WTC11 (cell line): ENCODE data around the gene KRT12. TPM values are rescaled to one million over a fixed set of nuclear protein-coding genes. Genes with fewer than 3 reads are reported as not detected.

ENCODE experiments used
- ATAC-seq: fragments of 200-7000 bp; cut with Tn5 transposase; 2 replicates; pipeline ENCODE4 v1.10.0; 2021; ENCODE audit warnings: mild to moderate bottlenecking, moderate library complexity
- CTCF ChIA-PET: fragments of 300-600 bp; sonication (Branson Sonifier 250); formaldehyde crosslinking; loops from one replicate; lab custom pipeline; 2021; ENCODE audit warnings: antibody characterized with exemption; lab: Charles Lee
- POLR2A ChIA-PET: fragments of 350-600 bp; sonication (Branson Sonifier 250); formaldehyde crosslinking; loops from one replicate; lab custom pipeline; 2021; ENCODE audit warnings: antibody characterized with exemption; lab: Charles Lee
- DNase-seq: peaks from one replicate; pipeline ENCODE4 v3.0.0; 2021; ENCODE audit warnings: low spot score
- H3K27ac Mint-ChIP-seq: 2 replicates; pipeline ENCODE4 v1.8.0; 2021; ENCODE audit warnings: mixed read lengths
- H3K27me3 Mint-ChIP-seq: 2 replicates; pipeline ENCODE4 v1.8.0; 2021; ENCODE audit warnings: low read depth, mild to moderate bottlenecking, moderate library complexity, mixed read lengths
- H3K36me3 Mint-ChIP-seq: 2 replicates; pipeline ENCODE4 v1.8.0; 2021; ENCODE audit warnings: mixed read lengths
- H3K4me1 Mint-ChIP-seq: 2 replicates; pipeline ENCODE4 v1.8.0; 2022; ENCODE audit warnings: mixed read lengths
- H3K4me3 Mint-ChIP-seq: 2 replicates; pipeline ENCODE4 v1.8.0; 2021; ENCODE audit warnings: mild to moderate bottlenecking, moderate library complexity, mixed read lengths
- H3K9me3 Mint-ChIP-seq: 2 replicates; pipeline ENCODE4 v1.8.0; 2021; ENCODE audit warnings: mixed read lengths
- ATF1 ChIP-seq: sonication (generic); formaldehyde crosslinking; IDR thresholded peaks from 2 replicates; pipeline ENCODE4 v1.8.1; 2023; ENCODE audit warnings: mild to moderate bottlenecking, moderate library complexity, missing genetic modification reagents
- CBFB ChIP-seq: sonication (generic); formaldehyde crosslinking; IDR thresholded peaks from 2 replicates; pipeline ENCODE4 v1.8.1; 2022; ENCODE audit warnings: mild to moderate bottlenecking, low read depth, missing genetic modification reagents
- CREB1 ChIP-seq: sonication (generic); formaldehyde crosslinking; IDR thresholded peaks from 2 replicates; pipeline ENCODE4 v1.8.0; 2023; ENCODE audit warnings: mild to moderate bottlenecking, missing genetic modification reagents
- GRHL2 ChIP-seq: fragments of 250-450 bp; sonication (Bioruptor Pico); IDR thresholded peaks from 2 replicates; pipeline ENCODE4 v1.8.0; 2022; ENCODE audit warnings: mild to moderate bottlenecking, moderate library complexity; ENCODE audit not compliant: insufficient replicate concordance, severe bottlenecking
- HMGA2 ChIP-seq: fragments of 250-450 bp; sonication (Bioruptor Pico); IDR thresholded peaks from 2 replicates; pipeline ENCODE4 v1.4.0; 2021; ENCODE audit warnings: mild to moderate bottlenecking, moderate library complexity
- KAT7 ChIP-seq: sonication (generic); formaldehyde crosslinking; IDR thresholded peaks from 2 replicates; pipeline ENCODE4 v1.8.1; 2023; ENCODE audit warnings: missing genetic modification reagents, mild to moderate bottlenecking, borderline replicate concordance
- MXD4 ChIP-seq: fragments of 250-450 bp; sonication (Bioruptor Pico); IDR thresholded peaks from 2 replicates; pipeline ENCODE4 v1.8.0; 2021; ENCODE audit warnings: mild to moderate bottlenecking, moderate library complexity, borderline replicate concordance
- MYBL2 ChIP-seq: sonication (generic); formaldehyde crosslinking; IDR thresholded peaks from 2 replicates; pipeline ENCODE4 v1.8.1; 2023; ENCODE audit warnings: mild to moderate bottlenecking, moderate library complexity, missing genetic modification reagents
- NFYB ChIP-seq: sonication (generic); formaldehyde crosslinking; conservative IDR thresholded peaks from 2 replicates; pipeline ENCODE4 v1.8.0; 2022; ENCODE audit warnings: low read depth, missing genetic modification reagents
- NR3C1 ChIP-seq: sonication (generic); formaldehyde crosslinking; conservative IDR thresholded peaks from 2 replicates; pipeline ENCODE4 v1.8.1; 2023; ENCODE audit warnings: low read depth, mild to moderate bottlenecking, missing genetic modification reagents
- OVOL2 ChIP-seq: fragments of 250-450 bp; sonication (Bioruptor Pico); IDR thresholded peaks from 2 replicates; pipeline ENCODE4 v1.9.0; 2021; ENCODE audit warnings: mild to moderate bottlenecking, borderline replicate concordance
- SOX15 ChIP-seq: fragments of 250-450 bp; sonication (Bioruptor Pico); IDR thresholded peaks from 2 replicates; pipeline ENCODE4 v1.9.0; 2021; ENCODE audit warnings: mild to moderate bottlenecking
- ZNF263 ChIP-seq: sonication (generic); formaldehyde crosslinking; IDR thresholded peaks from 2 replicates; pipeline ENCODE4 v1.8.1; 2022; ENCODE audit warnings: low read depth, mild to moderate bottlenecking, moderate library complexity, missing genetic modification reagents
- total RNA-seq: library from RNA; stranded (reverse); gene quantifications from 3 replicates; pipeline ENCODE4 v1.2.3, GENCODE V29; 2021
- TF ChIP-seq, protein P1 (sequence below): sonication (generic); formaldehyde crosslinking; IDR thresholded peaks from 2 replicates; pipeline ENCODE4 v1.8.1; 2023; ENCODE audit warnings: mild to moderate bottlenecking, missing genetic modification reagents
- TF ChIP-seq, protein P2 (sequence below): sonication (generic); formaldehyde crosslinking; IDR thresholded peaks from 2 replicates; pipeline ENCODE4 v1.8.1; 2022; ENCODE audit warnings: mild to moderate bottlenecking, missing genetic modification reagents, moderate library complexity, borderline replicate concordance
- TF ChIP-seq, protein P3 (sequence below): fragments of 200-600 bp; IDR thresholded peaks from 2 replicates; pipeline ENCODE4 v1.8.0; 2022; ENCODE audit warnings: antibody characterized with exemption
- TF ChIP-seq, protein P4 (sequence below): fragments of 250-450 bp; sonication (Bioruptor Pico); IDR thresholded peaks from 2 replicates; pipeline ENCODE4 v1.9.0; 2021; ENCODE audit warnings: mild to moderate bottlenecking
- TF ChIP-seq, protein P5 (sequence below): fragments of 250-450 bp; sonication (Bioruptor Pico); conservative IDR thresholded peaks from 2 replicates; pipeline ENCODE4 v1.9.0; 2021; ENCODE audit warnings: mild to moderate bottlenecking
- TF ChIP-seq, protein P6 (sequence below): sonication (generic); formaldehyde crosslinking; IDR thresholded peaks from 2 replicates; pipeline ENCODE4 v1.8.0; 2023; ENCODE audit warnings: missing genetic modification reagents

Gene KRT12
- total RNA-seq, 1 experiment from 2014 or later: not detected

DNA sequence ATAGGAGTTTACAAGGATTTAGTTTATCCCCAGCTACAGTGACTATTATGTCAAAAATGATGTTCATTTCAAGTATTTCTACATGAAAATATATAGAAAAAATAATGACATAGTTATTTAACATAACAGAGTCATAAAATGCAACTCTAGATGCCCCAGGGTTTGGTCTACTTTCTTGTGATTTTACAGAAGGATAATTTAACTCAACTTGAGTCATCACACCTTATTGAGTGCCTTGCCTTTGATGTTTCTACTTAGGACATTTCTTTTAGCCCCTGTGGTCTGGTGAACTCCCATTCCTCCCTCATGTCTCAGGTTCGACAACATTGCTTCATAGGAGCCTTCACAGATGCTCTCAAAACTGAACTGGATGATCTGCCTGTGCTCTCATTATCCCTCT lies 16.0 kb upstream of the KRT12 start:
- ATAC-seq: no peak
- POLR2A ChIA-PET: no interaction called here
- no peaks in the 10 kb centered on the region for H3K9me3 Mint-ChIP-seq
- no peak overlapping the region for H3K4me3 Mint-ChIP-seq
- H3K4me1 Mint-ChIP-seq: no peaks in the 10 kb centered on the region
- no peak for DNase-seq
- H3K36me3 Mint-ChIP-seq: no peaks in the 10 kb centered on the region
- H3K27ac Mint-ChIP-seq: no peak overlapping the region
- CTCF ChIA-PET: no interaction called here
- no peak for TF ChIP-seq CREB1 (CRISPR knock-in tag)
- no peak for TF ChIP-seq NFYB (CRISPR knock-in tag)
- TF ChIP-seq, protein P1, sequence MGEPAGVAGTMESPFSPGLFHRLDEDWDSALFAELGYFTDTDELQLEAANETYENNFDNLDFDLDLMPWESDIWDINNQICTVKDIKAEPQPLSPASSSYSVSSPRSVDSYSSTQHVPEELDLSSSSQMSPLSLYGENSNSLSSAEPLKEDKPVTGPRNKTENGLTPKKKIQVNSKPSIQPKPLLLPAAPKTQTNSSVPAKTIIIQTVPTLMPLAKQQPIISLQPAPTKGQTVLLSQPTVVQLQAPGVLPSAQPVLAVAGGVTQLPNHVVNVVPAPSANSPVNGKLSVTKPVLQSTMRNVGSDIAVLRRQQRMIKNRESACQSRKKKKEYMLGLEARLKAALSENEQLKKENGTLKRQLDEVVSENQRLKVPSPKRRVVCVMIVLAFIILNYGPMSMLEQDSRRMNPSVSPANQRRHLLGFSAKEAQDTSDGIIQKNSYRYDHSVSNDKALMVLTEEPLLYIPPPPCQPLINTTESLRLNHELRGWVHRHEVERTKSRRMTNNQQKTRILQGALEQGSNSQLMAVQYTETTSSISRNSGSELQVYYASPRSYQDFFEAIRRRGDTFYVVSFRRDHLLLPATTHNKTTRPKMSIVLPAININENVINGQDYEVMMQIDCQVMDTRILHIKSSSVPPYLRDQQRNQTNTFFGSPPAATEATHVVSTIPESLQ (CRISPR knock-in tag): no peak
- TF ChIP-seq MYBL2 (CRISPR knock-in tag): no peak
- no peak for TF ChIP-seq HMGA2
- TF ChIP-seq GRHL2 (CRISPR knock-in tag): no peak
- TF ChIP-seq, protein P2, sequence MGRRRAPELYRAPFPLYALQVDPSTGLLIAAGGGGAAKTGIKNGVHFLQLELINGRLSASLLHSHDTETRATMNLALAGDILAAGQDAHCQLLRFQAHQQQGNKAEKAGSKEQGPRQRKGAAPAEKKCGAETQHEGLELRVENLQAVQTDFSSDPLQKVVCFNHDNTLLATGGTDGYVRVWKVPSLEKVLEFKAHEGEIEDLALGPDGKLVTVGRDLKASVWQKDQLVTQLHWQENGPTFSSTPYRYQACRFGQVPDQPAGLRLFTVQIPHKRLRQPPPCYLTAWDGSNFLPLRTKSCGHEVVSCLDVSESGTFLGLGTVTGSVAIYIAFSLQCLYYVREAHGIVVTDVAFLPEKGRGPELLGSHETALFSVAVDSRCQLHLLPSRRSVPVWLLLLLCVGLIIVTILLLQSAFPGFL (CRISPR knock-in tag): no peak
- no peak for TF ChIP-seq KAT7 (CRISPR knock-in tag)
- no peaks in the 10 kb centered on the region; the same call in 1 of the 2 replicates for H3K27me3 Mint-ChIP-seq

DNA sequence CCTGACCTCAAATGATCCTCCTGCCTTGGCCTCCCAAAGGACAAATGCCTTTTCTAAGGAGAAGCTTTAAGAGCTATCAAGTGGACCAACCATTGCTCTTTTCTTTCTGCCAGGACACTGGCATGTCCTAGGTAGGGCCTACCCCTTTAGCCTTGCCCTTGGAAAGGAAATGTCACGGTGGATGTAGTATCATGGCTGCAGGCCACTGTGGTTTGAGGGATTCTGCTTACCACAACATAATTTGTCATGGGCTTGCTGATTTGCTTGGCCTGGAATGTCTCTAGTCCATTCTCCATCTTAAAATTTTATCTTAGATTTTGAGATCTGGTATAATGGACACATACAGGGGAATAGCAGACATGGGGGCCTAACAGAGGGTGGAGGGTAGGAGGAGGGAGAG lies 12.0 kb upstream of the KRT12 start:
- no peak for TF ChIP-seq MXD4 (CRISPR knock-in tag)
- TF ChIP-seq, protein P1 (CRISPR knock-in tag): no peak
- no peak for TF ChIP-seq OVOL2
- TF ChIP-seq SOX15: no peak
- TF ChIP-seq ZNF263: no peak
- ChIA-PET CTCF (interaction anchor here (1.8 kb wide), 1 partner anchor 16 kb away, joined by 6 read pairs; no protein-coding TSS in a partner anchor), POLR2A (no interaction called here)
- Mint-ChIP-seq H3K4me1 (peaks cover 3% of the 10 kb centered on the region), H3K9me3 (peaks cover 4% of the 10 kb centered on the region; the same call in 1 of the 2 replicates), H3K4me3 (no peak overlapping the region), H3K27me3 (no peaks in the 10 kb centered on the region; the same call in 1 of the 2 replicates), H3K36me3 (no peaks in the 10 kb centered on the region), H3K27ac (no peak overlapping the region)
- DNase-seq (no peak), ATAC-seq (no peak)

DNA sequence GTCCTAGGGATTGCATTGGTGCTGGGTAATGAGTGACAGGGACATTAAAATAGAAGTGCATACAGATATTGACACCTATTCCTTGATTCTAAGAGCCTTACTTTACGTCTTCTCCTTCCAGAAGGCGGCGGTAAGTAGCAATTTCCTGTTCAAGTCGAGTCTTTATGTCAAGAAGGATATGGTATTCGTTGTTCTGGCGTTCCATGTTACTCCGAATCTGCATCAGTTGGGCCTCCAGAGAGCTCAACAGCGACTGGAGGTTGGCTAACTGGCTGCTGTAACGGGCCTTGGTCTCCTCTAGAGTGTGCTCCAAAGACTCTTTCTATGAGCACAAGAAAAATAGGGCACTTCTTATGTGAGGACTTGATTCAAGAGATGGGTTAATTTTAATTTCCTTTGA lies 11.0 kb upstream of the KRT12 start:
- DNase-seq (no peak), ATAC-seq (no peak)
- H3K4me1 Mint-ChIP-seq: peaks cover 13% of the 10 kb centered on the region
- ChIA-PET POLR2A (no interaction called here), CTCF (interaction anchor here (1.3 to 1.8 kb wide), 3 partner anchors 15 to 609 kb away, joined by 3 to 6 read pairs (median 6); no protein-coding TSS in a partner anchor)
- H3K4me3 Mint-ChIP-seq: no peak overlapping the region
- H3K27me3 Mint-ChIP-seq: no peaks in the 10 kb centered on the region; the same call in 1 of the 2 replicates
- H3K27ac Mint-ChIP-seq: no peak overlapping the region
- no peaks in the 10 kb centered on the region for H3K36me3 Mint-ChIP-seq
- H3K9me3 Mint-ChIP-seq: peaks cover 4% of the 10 kb centered on the region; the same call in 1 of the 2 replicates
- TF ChIP-seq CBFB: no peak
- TF ChIP-seq, protein P3, sequence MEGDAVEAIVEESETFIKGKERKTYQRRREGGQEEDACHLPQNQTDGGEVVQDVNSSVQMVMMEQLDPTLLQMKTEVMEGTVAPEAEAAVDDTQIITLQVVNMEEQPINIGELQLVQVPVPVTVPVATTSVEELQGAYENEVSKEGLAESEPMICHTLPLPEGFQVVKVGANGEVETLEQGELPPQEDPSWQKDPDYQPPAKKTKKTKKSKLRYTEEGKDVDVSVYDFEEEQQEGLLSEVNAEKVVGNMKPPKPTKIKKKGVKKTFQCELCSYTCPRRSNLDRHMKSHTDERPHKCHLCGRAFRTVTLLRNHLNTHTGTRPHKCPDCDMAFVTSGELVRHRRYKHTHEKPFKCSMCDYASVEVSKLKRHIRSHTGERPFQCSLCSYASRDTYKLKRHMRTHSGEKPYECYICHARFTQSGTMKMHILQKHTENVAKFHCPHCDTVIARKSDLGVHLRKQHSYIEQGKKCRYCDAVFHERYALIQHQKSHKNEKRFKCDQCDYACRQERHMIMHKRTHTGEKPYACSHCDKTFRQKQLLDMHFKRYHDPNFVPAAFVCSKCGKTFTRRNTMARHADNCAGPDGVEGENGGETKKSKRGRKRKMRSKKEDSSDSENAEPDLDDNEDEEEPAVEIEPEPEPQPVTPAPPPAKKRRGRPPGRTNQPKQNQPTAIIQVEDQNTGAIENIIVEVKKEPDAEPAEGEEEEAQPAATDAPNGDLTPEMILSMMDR: no peak
- no peak for TF ChIP-seq NR3C1 (CRISPR knock-in tag)
- TF ChIP-seq, protein P4, sequence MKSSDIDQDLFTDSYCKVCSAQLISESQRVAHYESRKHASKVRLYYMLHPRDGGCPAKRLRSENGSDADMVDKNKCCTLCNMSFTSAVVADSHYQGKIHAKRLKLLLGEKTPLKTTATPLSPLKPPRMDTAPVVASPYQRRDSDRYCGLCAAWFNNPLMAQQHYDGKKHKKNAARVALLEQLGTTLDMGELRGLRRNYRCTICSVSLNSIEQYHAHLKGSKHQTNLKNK (CRISPR knock-in tag): no peak
- TF ChIP-seq, protein P2 (CRISPR knock-in tag): no peak
- TF ChIP-seq SOX15: no peak
- TF ChIP-seq ATF1 (CRISPR knock-in tag): no peak
- TF ChIP-seq, protein P5, sequence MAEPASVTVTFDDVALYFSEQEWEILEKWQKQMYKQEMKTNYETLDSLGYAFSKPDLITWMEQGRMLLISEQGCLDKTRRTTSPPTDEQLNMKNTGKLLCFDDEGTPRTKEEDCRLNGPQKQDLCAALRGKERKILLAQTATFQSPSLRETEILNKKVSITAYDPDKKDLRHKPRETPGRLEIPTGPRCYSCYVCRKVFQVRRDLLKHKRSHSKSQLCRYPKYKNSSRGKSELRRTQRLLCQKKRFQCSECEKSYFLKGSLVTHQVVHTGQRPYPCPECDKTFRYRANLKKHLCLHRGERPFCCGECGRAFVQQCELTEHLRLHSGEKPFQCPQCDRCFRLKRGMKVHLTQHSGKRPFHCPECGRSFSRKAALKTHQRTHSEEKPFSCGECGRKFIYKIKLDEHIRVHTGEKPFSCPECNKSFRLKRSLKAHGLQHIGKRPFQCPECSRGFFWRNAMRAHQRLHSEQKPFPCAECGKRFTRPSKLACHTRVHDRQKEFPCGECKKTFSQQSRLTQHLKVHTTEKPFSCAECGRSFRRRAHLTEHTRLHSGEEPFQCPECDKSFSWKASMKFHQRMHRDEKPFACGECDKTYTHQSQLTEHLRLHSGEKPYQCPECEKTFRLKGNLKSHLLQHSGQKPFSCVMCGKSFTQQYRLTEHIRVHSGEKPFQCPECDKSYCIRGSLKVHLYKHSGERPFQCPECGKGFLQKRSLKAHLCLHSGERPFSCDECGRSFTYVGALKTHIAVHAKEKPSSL (CRISPR knock-in tag): no peak
- TF ChIP-seq, protein P6, sequence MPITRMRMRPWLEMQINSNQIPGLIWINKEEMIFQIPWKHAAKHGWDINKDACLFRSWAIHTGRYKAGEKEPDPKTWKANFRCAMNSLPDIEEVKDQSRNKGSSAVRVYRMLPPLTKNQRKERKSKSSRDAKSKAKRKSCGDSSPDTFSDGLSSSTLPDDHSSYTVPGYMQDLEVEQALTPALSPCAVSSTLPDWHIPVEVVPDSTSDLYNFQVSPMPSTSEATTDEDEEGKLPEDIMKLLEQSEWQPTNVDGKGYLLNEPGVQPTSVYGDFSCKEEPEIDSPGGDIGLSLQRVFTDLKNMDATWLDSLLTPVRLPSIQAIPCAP (CRISPR knock-in tag): no peak
- TF ChIP-seq MXD4 (CRISPR knock-in tag): no peak
